ENCODE data around the gene TEKT3.

The TEKT3 gene

GRCh38 chr17:15256689-15257088 lies 84.7 kb downstream of the TEKT3 start:
- peak overlapping the region; percentile 76 for H3K4me2 ChIP-seq (ENCODE audit: low read length)
- H3K79me2 ChIP-seq (ENCODE audit: low read length) = no peaks in the 10 kb centered on the region
- no peak overlapping the region for H2AFZ ChIP-seq (ENCODE audit: low read depth, low read length)

DNA sequence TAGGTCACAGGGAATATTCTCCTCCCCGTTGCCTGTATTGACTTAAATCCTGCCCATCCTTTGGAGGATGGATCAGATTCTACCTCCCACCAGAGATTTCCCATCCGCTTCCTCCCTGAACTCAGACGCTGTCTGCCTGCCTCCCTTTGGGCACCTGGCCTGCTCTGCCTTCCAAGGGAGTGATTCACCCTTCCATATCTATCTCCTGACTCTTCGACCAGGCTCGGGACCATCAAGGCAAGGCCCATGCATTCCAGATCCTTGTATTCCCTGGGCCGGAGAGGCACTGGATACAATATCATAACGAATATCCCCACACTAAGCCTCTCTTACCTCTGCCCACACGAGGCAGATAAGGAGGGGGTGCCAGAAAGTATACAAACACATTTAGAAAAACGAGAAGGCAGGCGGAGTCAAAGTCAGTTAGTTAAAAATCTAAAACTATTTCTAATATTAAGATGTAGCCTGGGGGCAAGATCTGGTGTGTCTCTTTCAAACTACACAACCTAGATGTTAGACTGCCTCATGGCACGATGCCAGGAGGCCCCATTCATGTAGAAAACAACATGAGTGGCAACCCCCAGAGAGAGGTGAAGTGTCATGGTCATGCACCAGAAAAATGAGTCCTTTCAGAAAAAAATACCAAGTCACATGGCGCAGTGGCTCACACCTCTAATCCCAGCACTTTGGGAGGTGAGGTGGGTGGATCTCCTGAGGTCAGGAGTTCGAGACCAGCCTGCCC lies 85.5 kb downstream of the TEKT3 start:
- H3K4me3 ChIP-seq (ENCODE audit: low read length) = no peak overlapping the region
- H3K9me3 ChIP-seq (ENCODE audit: insufficient read depth, low read length) = no peaks in the 10 kb centered on the region
- no peaks in the 10 kb centered on the region for H3K36me3 ChIP-seq (replicated peaks; ENCODE audit: low read depth, low read length)
- no peaks in the 10 kb centered on the region for H4K20me1 ChIP-seq (ENCODE audit: insufficient read depth, low read length)
- no peak for TF ChIP-seq CTCF (IDR thresholded peaks at IDR 0.05; ENCODE audit: low read depth, low read length)
- TF ChIP-seq EZH2phosphoT487 (IDR thresholded peaks at IDR 0.05; ENCODE audit: low read depth) = no peak
- no peak overlapping the region for H3K27ac ChIP-seq (ENCODE audit: low read length)
- peaks cover 7% of the 10 kb centered on the region; the same call in 1 of the 2 replicates for H3K4me1 ChIP-seq (ENCODE audit: low read length)
- no peak overlapping the region for H3K4me2 ChIP-seq (ENCODE audit: low read length)
- no peak overlapping the region for H2AFZ ChIP-seq (ENCODE audit: low read depth, low read length)
- H3K79me2 ChIP-seq (ENCODE audit: low read length) = no peaks in the 10 kb centered on the region
- H3K9ac ChIP-seq (ENCODE audit: low read length) = no peak overlapping the region
- no peaks in the 10 kb centered on the region for H3K27me3 ChIP-seq (ENCODE audit: low read depth, low read length)

More at GRCh38 chr17:15256689-15257088, 84.7 kb downstream of the TEKT3 start:
- H3K27me3 ChIP-seq (ENCODE audit: low read depth, low read length) = no peaks in the 10 kb centered on the region
- no peak overlapping the region for H3K27ac ChIP-seq (ENCODE audit: low read length)
- no peaks in the 10 kb centered on the region for H3K36me3 ChIP-seq (replicated peaks; ENCODE audit: low read depth, low read length)
- no peak overlapping the region for H3K9ac ChIP-seq (ENCODE audit: low read length)
- H3K9me3 ChIP-seq (ENCODE audit: insufficient read depth, low read length) = no peaks in the 10 kb centered on the region
- H3K4me3 ChIP-seq (ENCODE audit: low read length) = no peak overlapping the region
- no peak for TF ChIP-seq EZH2phosphoT487 (IDR thresholded peaks at IDR 0.05; ENCODE audit: low read depth)
- no peak for TF ChIP-seq CTCF (IDR thresholded peaks at IDR 0.05; ENCODE audit: low read depth, low read length)
- H3K4me1 ChIP-seq (ENCODE audit: low read length) = peaks cover 7% of the 10 kb centered on the region; the same call in 1 of the 2 replicates
- no peaks in the 10 kb centered on the region for H4K20me1 ChIP-seq (ENCODE audit: insufficient read depth, low read length)
